Dermis microvascular lymphatic vessel endothelial cell (primary cell): Measurements from ENCODE around the gene PKM. TPM values are rescaled to one million over a fixed set of nuclear protein-coding genes. Genes with fewer than 3 reads are reported as not detected.

Source experiments
- DNase-seq, 2 donors: peaks; one replicate each; pipeline versions ENCODE4 v3.0.0 to v3.0.0-alpha.2; 2010; ENCODE audit warnings: low read depth in 2 of 2
- total RNA-seq: library from RNA; depleted of rRNA; stranded (reverse); fragments of >200 nt; gene quantifications from 2 replicates; pipeline ENCODE4 v1.2.1, GENCODE V29; 2014

PKM gene
- total RNA-seq, 1 donor from 2014 or later: 1,022 TPM

GRCh38 chr15:72156928-72157327, 74.1 kb downstream of the PKM start:
- DNase-seq: no peak

GRCh38 chr15:72155635-72156616, 75.1 kb downstream of the PKM start:
- peak; percentile 49 to 83 for DNase-seq

GRCh38 chr15:72155003-72155621, 75.9 kb downstream of the PKM start:
- DNase-seq: peak in 1 of 2 donors; percentile 45

DNA sequence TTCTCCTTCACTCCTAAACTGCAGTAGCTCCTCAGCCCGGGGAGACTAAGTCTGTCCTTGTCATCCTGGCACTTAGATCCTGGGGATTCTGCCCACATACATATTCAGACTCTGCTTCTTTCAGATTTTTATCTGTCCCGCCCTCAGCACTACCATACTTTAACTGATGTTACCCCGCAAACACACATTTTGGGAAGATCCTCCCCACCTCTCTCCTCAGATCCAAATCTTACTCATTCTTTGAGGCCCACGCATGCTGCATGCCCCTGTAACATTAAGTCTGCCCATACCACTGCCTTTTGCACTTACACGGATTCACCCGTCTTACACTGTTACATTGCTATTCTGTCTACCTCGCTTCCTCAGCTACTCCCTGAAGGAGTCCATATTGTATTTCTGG, 76.7 kb downstream of the PKM start:
- DNase-seq: no peak

- peak in 1 of 2 donors; percentile 53 for DNase-seq
Observed at GRCh38 chr15:72153269-72154000, 77.6 kb downstream of the PKM start.

Other genes with a start within 250 kb of the PKM start
- gene MYO9A, start 113.0 kb downstream of the PKM start, total RNA-seq: 19.9 and 24.3 TPM in 2 replicates
- 1.0 and 1.4 TPM in 2 replicates for gene SENP8, start 112.8 kb downstream of the PKM start, total RNA-seq
- 0.13 TPM in 2 replicates for gene GRAMD2A, start 33.4 kb downstream of the PKM start, total RNA-seq
- 7.1 and 13.3 TPM in 2 replicates for gene PARP6, start 41.4 kb upstream of the PKM start, total RNA-seq
- gene CELF6, start 89.0 kb upstream of the PKM start, total RNA-seq: 0.13 TPM in 1 of 2 replicates, not detected in the other
- gene HEXA, start 144.8 kb upstream of the PKM start, total RNA-seq: 61.4 and 136 TPM in 2 replicates
- gene TMEM202, start 167.1 kb upstream of the PKM start, total RNA-seq: not detected in 2 replicates
- gene ARIH1, start 243.1 kb upstream of the PKM start, total RNA-seq: 15.4 and 36.9 TPM in 2 replicates